GM13977 (cell line): Measurements from ENCODE around the gene FADS2.

Source experiments
- DNase-seq: peaks from one replicate; pipeline ENCODE4 v3.0.0; 2012; ENCODE audit warnings: low spot score
- in situ Hi-C: fragments of 300-500 bp; cut with MboI; formaldehyde crosslinking; loops from one replicate; pipeline ENCODE4 v1.12.0; 2022; ENCODE audit warnings: low sequenced_read_pairs, low pct_unique_long_range_greater_than_20kb, mixed read lengths, inconsistent platforms; ENCODE audit not compliant: unreplicated experiment
- TF ChIP-seq, protein P1 (sequence below): IDR thresholded peaks from 2 replicates; pipeline ENCODE4 v1.5.1; 2012; ENCODE audit warnings: mild to moderate bottlenecking, control low read depth; ENCODE audit not compliant: insufficient read depth; ENCODE audit errors: extremely low read depth, missing control alignments

FADS2 gene

DNA sequence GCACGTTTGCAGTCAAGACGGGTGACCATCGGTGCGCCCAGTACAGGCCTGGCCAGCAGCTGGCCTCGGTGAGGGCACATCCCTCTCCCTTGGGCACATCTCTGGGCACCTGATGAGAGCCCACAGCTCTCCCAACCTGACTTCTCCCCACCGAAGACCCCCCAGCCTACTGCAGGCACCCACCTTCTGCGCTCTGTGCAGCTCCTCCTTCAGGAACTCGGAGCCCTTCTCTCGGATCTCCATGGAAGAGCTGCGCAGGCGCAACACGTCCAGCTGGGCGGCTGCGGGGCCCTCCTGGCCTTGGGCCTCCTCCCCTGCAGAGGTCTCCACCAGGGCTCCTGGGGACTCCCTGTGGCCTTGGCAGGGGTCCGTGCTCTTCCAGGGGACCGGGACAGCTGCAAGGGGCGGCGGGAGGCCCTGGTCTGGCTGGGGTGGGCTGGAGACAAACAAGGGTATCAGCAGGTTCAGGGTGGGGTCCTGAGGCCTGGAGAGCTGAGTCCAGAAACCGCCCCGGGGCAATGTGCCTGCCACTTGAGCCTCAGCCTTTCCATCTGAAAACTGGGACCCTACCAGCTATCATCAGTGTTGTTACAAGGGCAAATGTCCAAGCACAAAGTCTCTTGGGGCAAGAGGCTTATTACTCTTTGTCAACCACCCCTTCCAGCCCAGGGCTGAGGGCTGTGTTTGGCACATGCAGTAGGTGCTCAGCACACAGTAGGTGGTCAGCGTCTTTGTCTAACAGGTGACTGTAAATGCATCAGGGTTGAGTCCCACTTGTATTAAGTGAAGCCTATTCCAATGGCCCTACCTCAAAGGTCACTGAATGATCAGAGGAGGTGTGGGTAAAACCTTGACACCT lies 80.0 kb downstream of the FADS2 start:
- no peak for DNase-seq
- in situ Hi-C loops = no loop called here
- TF ChIP-seq, protein P1, sequence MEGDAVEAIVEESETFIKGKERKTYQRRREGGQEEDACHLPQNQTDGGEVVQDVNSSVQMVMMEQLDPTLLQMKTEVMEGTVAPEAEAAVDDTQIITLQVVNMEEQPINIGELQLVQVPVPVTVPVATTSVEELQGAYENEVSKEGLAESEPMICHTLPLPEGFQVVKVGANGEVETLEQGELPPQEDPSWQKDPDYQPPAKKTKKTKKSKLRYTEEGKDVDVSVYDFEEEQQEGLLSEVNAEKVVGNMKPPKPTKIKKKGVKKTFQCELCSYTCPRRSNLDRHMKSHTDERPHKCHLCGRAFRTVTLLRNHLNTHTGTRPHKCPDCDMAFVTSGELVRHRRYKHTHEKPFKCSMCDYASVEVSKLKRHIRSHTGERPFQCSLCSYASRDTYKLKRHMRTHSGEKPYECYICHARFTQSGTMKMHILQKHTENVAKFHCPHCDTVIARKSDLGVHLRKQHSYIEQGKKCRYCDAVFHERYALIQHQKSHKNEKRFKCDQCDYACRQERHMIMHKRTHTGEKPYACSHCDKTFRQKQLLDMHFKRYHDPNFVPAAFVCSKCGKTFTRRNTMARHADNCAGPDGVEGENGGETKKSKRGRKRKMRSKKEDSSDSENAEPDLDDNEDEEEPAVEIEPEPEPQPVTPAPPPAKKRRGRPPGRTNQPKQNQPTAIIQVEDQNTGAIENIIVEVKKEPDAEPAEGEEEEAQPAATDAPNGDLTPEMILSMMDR = no peak

DNA sequence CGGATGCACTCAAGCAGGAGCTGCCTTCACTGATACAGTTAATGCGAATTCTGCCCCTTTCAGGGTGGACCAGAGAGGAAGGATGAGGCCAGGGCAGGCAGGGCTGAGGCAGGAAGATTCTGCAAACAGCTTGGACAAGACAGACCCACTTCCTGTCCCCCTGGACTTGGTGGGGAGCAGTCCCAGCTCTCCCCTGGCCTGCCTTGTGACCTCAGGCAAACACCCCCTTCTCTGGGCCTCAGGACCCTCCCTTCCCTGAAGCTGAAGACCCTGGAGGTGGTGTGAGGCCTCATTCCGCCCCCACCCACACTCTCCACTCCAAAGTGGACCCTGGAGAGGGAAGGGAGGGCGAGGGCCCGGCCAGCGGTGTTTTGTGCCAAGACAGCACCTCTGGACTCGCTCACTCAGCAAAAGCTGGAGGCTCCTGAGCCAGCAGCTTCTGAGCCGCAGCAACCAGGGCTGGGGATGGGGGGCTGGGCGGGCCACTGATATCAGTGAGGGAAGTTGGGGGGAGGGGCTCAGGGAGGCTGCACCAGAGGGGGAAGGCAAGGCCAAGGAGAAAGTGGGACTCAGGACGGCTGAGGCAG lies 80.7 kb downstream of the FADS2 start:
- in situ Hi-C loops = no loop called here
- TF ChIP-seq, protein P1 = no peak
- DNase-seq = no peak

DNA sequence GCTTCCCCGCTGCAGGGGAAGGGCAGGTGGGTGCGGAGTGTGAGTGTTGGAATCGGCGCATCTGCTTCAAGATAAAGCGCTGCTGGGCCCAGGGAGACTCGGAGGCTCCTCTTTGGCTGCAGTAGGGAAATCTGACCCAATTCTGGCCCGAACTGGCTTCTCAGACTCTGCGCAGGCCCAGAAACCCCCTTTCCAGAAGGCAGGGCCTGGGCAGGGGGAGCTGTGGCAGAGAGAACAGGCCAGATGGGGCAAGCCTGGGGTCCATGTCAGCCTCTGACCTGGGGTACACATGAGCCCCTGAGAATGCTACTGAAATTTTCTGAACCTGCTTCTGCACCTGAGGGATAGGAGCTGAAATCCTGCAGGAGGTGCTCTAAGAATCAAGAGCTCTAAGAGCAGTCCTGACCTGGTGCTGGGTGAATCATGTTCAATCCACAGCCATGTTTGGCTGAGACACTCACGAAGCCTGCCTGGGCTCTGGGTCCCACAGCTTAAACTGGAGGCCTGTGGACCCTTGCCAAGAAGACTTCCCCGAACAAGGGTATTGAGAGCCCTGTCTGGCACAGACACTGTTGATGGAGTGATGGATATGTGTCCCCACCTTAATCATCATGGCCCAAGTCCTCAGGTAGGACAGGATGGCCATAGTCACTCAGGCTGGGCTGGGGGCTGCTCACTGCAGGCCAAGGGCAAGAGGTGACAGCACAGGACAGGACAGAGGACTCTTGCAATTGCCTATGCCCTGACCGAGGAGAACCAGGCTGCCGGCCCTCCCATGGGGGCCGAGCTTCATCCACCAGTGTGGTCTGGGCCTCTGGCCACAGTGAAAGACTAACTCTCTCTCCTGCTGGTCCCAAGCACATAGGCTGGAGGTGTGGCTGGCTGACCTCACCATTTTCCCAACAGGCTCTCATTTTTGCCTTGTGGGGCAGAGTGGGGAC lies 82.4 kb downstream of the FADS2 start:
- DNase-seq = no peak
- TF ChIP-seq, protein P1 = no peak
- in situ Hi-C loops = no loop called here

DNA sequence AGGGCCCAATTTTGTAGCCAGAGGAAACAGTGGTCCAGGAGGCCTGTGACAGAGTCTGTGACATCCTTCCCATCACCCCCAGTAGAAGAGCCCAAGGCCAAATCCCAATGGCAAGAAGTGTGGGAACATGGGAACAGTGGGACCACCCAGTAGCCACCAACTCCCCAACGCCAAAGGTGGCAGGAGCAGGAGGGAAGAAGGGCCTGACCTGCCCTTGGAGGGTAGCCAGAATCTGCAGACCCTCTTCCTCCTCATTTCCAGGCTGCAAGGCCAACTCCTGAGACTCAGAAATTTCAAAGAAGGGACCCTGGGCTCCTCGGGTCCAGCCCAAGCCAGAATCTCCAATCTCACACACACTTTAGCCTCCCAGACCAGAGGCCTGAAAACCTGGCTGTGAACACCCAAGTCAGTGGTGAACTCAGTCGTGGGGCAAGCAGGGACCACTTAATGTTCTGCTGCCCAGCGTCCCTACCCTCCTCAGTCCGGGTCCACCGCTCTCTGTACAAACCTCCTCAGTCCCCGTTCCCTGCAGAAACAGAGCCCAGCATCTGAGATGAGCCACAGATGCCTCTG lies 83.1 kb downstream of the FADS2 start:
- in situ Hi-C loops = no loop called here

DNA sequence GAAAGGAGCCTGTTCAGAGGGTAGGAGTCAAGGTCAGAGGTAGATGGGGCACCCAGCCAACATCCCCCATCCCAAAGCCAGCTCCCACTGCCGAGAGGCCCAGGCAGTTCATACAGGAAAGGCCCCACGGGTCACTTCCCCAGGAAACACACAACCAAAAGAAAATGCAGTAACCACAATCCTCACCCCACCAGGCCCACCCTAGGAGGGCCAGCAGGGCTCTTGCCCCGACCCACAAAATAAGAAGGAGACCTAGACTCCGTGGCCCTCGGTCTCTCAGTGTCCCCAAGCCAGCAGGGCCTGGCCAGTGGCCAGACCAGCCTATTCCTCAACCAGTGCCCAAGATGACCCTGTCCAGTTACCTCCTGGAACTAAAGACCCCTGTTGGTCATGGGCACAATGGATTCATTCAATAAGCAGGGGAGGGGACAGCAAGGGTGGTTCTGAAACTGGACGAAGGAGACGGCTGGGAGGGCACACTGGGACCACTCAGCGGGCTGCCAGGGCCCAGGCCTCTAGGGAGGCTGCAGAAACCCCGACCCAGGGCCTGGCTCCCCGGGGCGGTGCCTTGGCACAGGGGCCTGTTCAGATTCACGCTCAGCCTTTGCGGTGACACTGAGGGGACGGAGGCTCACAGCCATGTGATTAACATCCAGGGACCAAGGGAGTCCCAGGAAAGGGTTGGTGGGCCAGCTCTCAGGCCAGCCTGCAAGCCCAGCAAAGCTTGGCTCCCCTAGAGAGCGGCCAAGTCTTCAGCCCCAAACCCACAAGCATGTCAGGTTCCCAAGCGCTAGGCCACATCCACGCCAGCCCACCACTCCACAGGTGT lies 83.8 kb downstream of the FADS2 start:
- TF ChIP-seq, protein P1 = no peak
- in situ Hi-C loops = no loop called here
- no peak for DNase-seq

More for the DNA sequence above, 83.1 kb downstream of the FADS2 start:
- DNase-seq = no peak
- TF ChIP-seq, protein P1 = no peak
